Dendritic cell treated with granulocyte-macrophage colony-stimulating factor and Interleukin-4, amounts not matched to agents 40 ng/mL and 50 ng/mL, for 4 days (primary cell): ENCODE measurements around the gene RBFOX1.

Experiments
- H3K27ac Mint-ChIP-seq: one replicate; pipeline ENCODE4 v1.8.0; 2022; ENCODE audit warnings: mild to moderate bottlenecking, mixed read lengths
- H3K27me3 Mint-ChIP-seq: one replicate; pipeline ENCODE4 v1.8.0; 2022; ENCODE audit warnings: mild to moderate bottlenecking, mixed read lengths
- H3K36me3 Mint-ChIP-seq: one replicate; pipeline ENCODE4 v1.8.0; 2022; ENCODE audit warnings: low read depth, mixed read lengths
- H3K4me1 Mint-ChIP-seq: one replicate; pipeline ENCODE4 v1.8.0; 2022; ENCODE audit warnings: low read depth, mixed read lengths
- H3K4me3 Mint-ChIP-seq: one replicate; pipeline ENCODE4 v1.8.0; 2022; ENCODE audit warnings: mild to moderate bottlenecking, moderate library complexity, mixed read lengths
- H3K9me3 Mint-ChIP-seq: one replicate; pipeline ENCODE4 v1.8.0; 2022; ENCODE audit warnings: mixed read lengths
- intact Hi-C: fragments of 100-400 bp; cut with micrococcal nuclease; formaldehyde crosslinking; loops from one replicate; pipeline ENCODE4 v1.15.0; 2022

The RBFOX1 gene

GRCh38 chr16:7318686-7319085, 14.0 kb upstream of the RBFOX1 start:
- Mint-ChIP-seq H3K4me1 (no peaks in the 10 kb centered on the region), H3K4me3 (no peak overlapping the region), H3K36me3 (no peaks in the 10 kb centered on the region), H3K27me3 (peaks cover 9% of the 10 kb centered on the region), H3K9me3 (no peaks in the 10 kb centered on the region), H3K27ac (no peak overlapping the region)
- intact Hi-C loops: no loop called here

GRCh38 chr16:7319514-7319913, 13.1 kb upstream of the RBFOX1 start:
- Mint-ChIP-seq H3K36me3 (no peaks in the 10 kb centered on the region), H3K27me3 (peaks cover under 1% of the 10 kb centered on the region), H3K4me3 (no peak overlapping the region), H3K27ac (no peak overlapping the region), H3K4me1 (no peaks in the 10 kb centered on the region), H3K9me3 (no peaks in the 10 kb centered on the region)
- intact Hi-C loops: no loop called here

- intact Hi-C loops: no loop called here
- Mint-ChIP-seq H3K4me1 (no peaks in the 10 kb centered on the region), H3K27me3 (no peaks in the 10 kb centered on the region), H3K36me3 (no peaks in the 10 kb centered on the region), H3K9me3 (no peaks in the 10 kb centered on the region), H3K4me3 (no peak overlapping the region), H3K27ac (no peak overlapping the region)
Measured at GRCh38 chr16:7321661-7322060, 11.0 kb upstream of the RBFOX1 start.

- Mint-ChIP-seq H3K4me3 (no peak overlapping the region), H3K9me3 (no peaks in the 10 kb centered on the region), H3K36me3 (no peaks in the 10 kb centered on the region), H3K4me1 (no peaks in the 10 kb centered on the region), H3K27me3 (no peaks in the 10 kb centered on the region), H3K27ac (no peak overlapping the region)
- intact Hi-C loops: no loop called here
Measured at GRCh38 chr16:7324321-7324720, 8.3 kb upstream of the RBFOX1 start.

- Mint-ChIP-seq H3K4me1 (no peaks in the 10 kb centered on the region), H3K27ac (no peak overlapping the region), H3K9me3 (no peaks in the 10 kb centered on the region), H3K4me3 (no peak overlapping the region), H3K36me3 (no peaks in the 10 kb centered on the region), H3K27me3 (no peaks in the 10 kb centered on the region)
- intact Hi-C loops: no loop called here
Measured at GRCh38 chr16:7325834-7326233, 6.8 kb upstream of the RBFOX1 start.

- H3K27me3 Mint-ChIP-seq: no peaks in the 10 kb centered on the region
- intact Hi-C loops: no loop called here
- H3K4me3 Mint-ChIP-seq: no peak overlapping the region
- H3K27ac Mint-ChIP-seq: no peak overlapping the region
- H3K4me1 Mint-ChIP-seq: no peaks in the 10 kb centered on the region
- H3K9me3 Mint-ChIP-seq: no peaks in the 10 kb centered on the region
- H3K36me3 Mint-ChIP-seq: no peaks in the 10 kb centered on the region
Measured at GRCh38 chr16:7330709-7331108, 1.9 kb upstream of the RBFOX1 start.

GRCh38 chr16:7331997-7332396, 648 bp upstream of the RBFOX1 start:
- Mint-ChIP-seq H3K4me1 (no peaks in the 10 kb centered on the region), H3K4me3 (no peak overlapping the region), H3K27me3 (no peaks in the 10 kb centered on the region), H3K9me3 (no peaks in the 10 kb centered on the region), H3K27ac (no peak overlapping the region), H3K36me3 (no peaks in the 10 kb centered on the region)
- intact Hi-C loops: no loop called here

- no peaks in the 10 kb centered on the region for H3K4me1 Mint-ChIP-seq
- H3K27ac Mint-ChIP-seq: no peak overlapping the region
- H3K9me3 Mint-ChIP-seq: no peaks in the 10 kb centered on the region
- no peaks in the 10 kb centered on the region for H3K27me3 Mint-ChIP-seq
- H3K36me3 Mint-ChIP-seq: no peaks in the 10 kb centered on the region
- intact Hi-C loops: no loop called here
- no peak overlapping the region for H3K4me3 Mint-ChIP-seq
Measured at GRCh38 chr16:7333180-7333725, 608 bp downstream of the RBFOX1 start.

GRCh38 chr16:7334801-7335560, 2.3 kb downstream of the RBFOX1 start:
- Mint-ChIP-seq H3K27me3 (no peaks in the 10 kb centered on the region), H3K36me3 (no peaks in the 10 kb centered on the region), H3K27ac (no peak overlapping the region), H3K4me1 (no peaks in the 10 kb centered on the region), H3K9me3 (no peaks in the 10 kb centered on the region), H3K4me3 (no peak overlapping the region)
- intact Hi-C loops: no loop called here

- Mint-ChIP-seq H3K36me3 (no peaks in the 10 kb centered on the region), H3K27me3 (no peaks in the 10 kb centered on the region), H3K4me1 (no peaks in the 10 kb centered on the region), H3K9me3 (no peaks in the 10 kb centered on the region), H3K27ac (no peak overlapping the region), H3K4me3 (no peak overlapping the region)
- intact Hi-C loops: no loop called here
Measured at GRCh38 chr16:7335991-7336634, 3.5 kb downstream of the RBFOX1 start.

GRCh38 chr16:7336742-7337141, 4.1 kb downstream of the RBFOX1 start:
- Mint-ChIP-seq H3K9me3 (no peaks in the 10 kb centered on the region), H3K4me3 (no peak overlapping the region), H3K27me3 (no peaks in the 10 kb centered on the region), H3K36me3 (no peaks in the 10 kb centered on the region), H3K27ac (no peak overlapping the region), H3K4me1 (no peaks in the 10 kb centered on the region)
- intact Hi-C loops: no loop called here

- intact Hi-C loops: no loop called here
- H3K4me1 Mint-ChIP-seq: no peaks in the 10 kb centered on the region
- H3K36me3 Mint-ChIP-seq: no peaks in the 10 kb centered on the region
- H3K27me3 Mint-ChIP-seq: no peaks in the 10 kb centered on the region
- no peak overlapping the region for H3K27ac Mint-ChIP-seq
- no peaks in the 10 kb centered on the region for H3K9me3 Mint-ChIP-seq
- H3K4me3 Mint-ChIP-seq: no peak overlapping the region
Measured at GRCh38 chr16:7338826-7339225, 6.2 kb downstream of the RBFOX1 start.

GRCh38 chr16:7339700-7340099, 7.1 kb downstream of the RBFOX1 start:
- H3K27ac Mint-ChIP-seq: no peak overlapping the region
- no peaks in the 10 kb centered on the region for H3K4me1 Mint-ChIP-seq
- H3K27me3 Mint-ChIP-seq: no peaks in the 10 kb centered on the region
- H3K9me3 Mint-ChIP-seq: no peaks in the 10 kb centered on the region
- intact Hi-C loops: no loop called here
- no peaks in the 10 kb centered on the region for H3K36me3 Mint-ChIP-seq
- H3K4me3 Mint-ChIP-seq: no peak overlapping the region

- no peaks in the 10 kb centered on the region for H3K9me3 Mint-ChIP-seq
- no peak overlapping the region for H3K27ac Mint-ChIP-seq
- H3K36me3 Mint-ChIP-seq: no peaks in the 10 kb centered on the region
- no peak overlapping the region for H3K4me3 Mint-ChIP-seq
- no peaks in the 10 kb centered on the region for H3K27me3 Mint-ChIP-seq
- H3K4me1 Mint-ChIP-seq: no peaks in the 10 kb centered on the region
- intact Hi-C loops: no loop called here
Measured at GRCh38 chr16:7340938-7341337, 8.3 kb downstream of the RBFOX1 start.
